IMR-90 (cell line): ENCODE data around the gene LDLRAD4. TPM values are rescaled to one million over a fixed set of nuclear protein-coding genes. Genes with fewer than 3 reads are reported as not detected.

Source experiments
- ATAC-seq: fragments of 200-7000 bp; cut with Tn5 transposase; 2 replicates; pipeline ENCODE4 v1.9.1; 2020; ENCODE audit warnings: low read depth, mild to moderate bottlenecking, moderate library complexity
- BruUV-seq: library from RNA; stranded (reverse); fragments of 400-500 nt; replicated peaks from 2 replicates; lab custom pipeline; 2021; lab: Mats Ljungman, UMichigan
- CTCF ChIA-PET: fragments of 300-600 bp; formaldehyde crosslinking; extraction: SDS; loops from one replicate; lab custom pipeline; 2021; ENCODE audit warnings: antibody characterized with exemption; lab: Yijun Ruan, JAX
- POLR2A ChIA-PET: fragments of 300-600 bp; sonication (Branson Sonifier 250); formaldehyde crosslinking; loops from one replicate; lab custom pipeline; 2022; ENCODE audit warnings: antibody characterized with exemption; ENCODE audit not compliant: unreplicated experiment; lab: Charles Lee
- DNase-seq: peaks from one replicate; pipeline ENCODE4 v3.0.0; 2013
- H2AFZ ChIP-seq: replicated peaks from 2 replicates; pipeline ENCODE3; 2013; ENCODE audit warnings: low read length, mild to moderate bottlenecking; ENCODE audit not compliant: poor library complexity
- H2AK5ac ChIP-seq: 2 replicates; pipeline ENCODE4 v1.6.1; 2013; ENCODE audit warnings: low read depth, low read length, inconsistent platforms
- H2AK9ac ChIP-seq: replicated peaks from 2 replicates; pipeline ENCODE3; 2013; ENCODE audit warnings: mild to moderate bottlenecking, low read depth, low read length, moderate library complexity; ENCODE audit not compliant: poor library complexity
- H2BK120ac ChIP-seq: 2 replicates; pipeline ENCODE4 v1.6.1; 2013; ENCODE audit warnings: low read depth, low read length, inconsistent platforms
- H2BK15ac ChIP-seq: 3 replicates; pipeline ENCODE4 v1.6.1; 2013; ENCODE audit warnings: low read depth, low read length, inconsistent platforms
- H2BK20ac ChIP-seq: 2 replicates; pipeline ENCODE4 v1.6.1; 2013; ENCODE audit warnings: low read depth, mild to moderate bottlenecking, inconsistent platforms, low read length, moderate library complexity
- H2BK5ac ChIP-seq: 2 replicates; pipeline ENCODE4 v1.6.1; 2013; ENCODE audit warnings: mild to moderate bottlenecking, low read depth, low read length, inconsistent platforms; ENCODE audit not compliant: poor library complexity, severe bottlenecking
- H3K14ac ChIP-seq: replicated peaks from 2 replicates; pipeline ENCODE4 v1.6.1; 2013; ENCODE audit warnings: low read depth, low read length, inconsistent platforms
- H3K18ac ChIP-seq: 2 replicates; pipeline ENCODE4 v1.6.1; 2013; ENCODE audit warnings: low read depth, low read length, control low read depth
- H3K23ac ChIP-seq: 2 replicates; pipeline ENCODE4 v1.6.1; 2013; ENCODE audit warnings: low read depth, low read length, inconsistent platforms
- H3K27ac ChIP-seq: 2 replicates; pipeline ENCODE4 v1.5.1; 2013; ENCODE audit warnings: mild to moderate bottlenecking, control low read depth, low read length; ENCODE audit not compliant: insufficient read depth
- H3K27me3 ChIP-seq: 2 replicates; pipeline ENCODE4 v1.6.1; 2013; ENCODE audit warnings: low read length; ENCODE audit not compliant: control insufficient read depth, insufficient read depth
- H3K36me3 ChIP-seq: 2 replicates; pipeline ENCODE4 v1.6.1; 2013; ENCODE audit warnings: low read length, mixed read lengths; ENCODE audit not compliant: control insufficient read depth, insufficient read depth
- H3K4ac ChIP-seq: 2 replicates; pipeline ENCODE4 v1.6.1; 2013; ENCODE audit warnings: low read depth, low read length, inconsistent platforms
- H3K4me1 ChIP-seq: 2 replicates; pipeline ENCODE4 v1.6.1; 2013; ENCODE audit warnings: low read length, mixed read lengths; ENCODE audit not compliant: control insufficient read depth, insufficient read depth
- H3K4me2 ChIP-seq: 2 replicates; pipeline ENCODE4 v1.6.1; 2013; ENCODE audit warnings: low read depth, mild to moderate bottlenecking, control low read depth, low read length, moderate library complexity
- H3K4me3 ChIP-seq: 2 replicates; pipeline ENCODE4 v1.5.1; 2013; ENCODE audit warnings: low read depth, mild to moderate bottlenecking, control low read depth, low read length, moderate library complexity; ENCODE audit not compliant: insufficient read depth
- H3K56ac ChIP-seq: 2 replicates; pipeline ENCODE4 v1.6.1; 2013; ENCODE audit warnings: low read length, inconsistent platforms; ENCODE audit not compliant: insufficient read depth; ENCODE audit errors: extremely low read depth
- H3K79me1 ChIP-seq, 2 experiments: 2 replicates each; pipeline ENCODE4 v1.6.1; 2013; ENCODE audit warnings: low read length in 2 of 2, inconsistent platforms in 1 of 2, low read depth in 1 of 2
- H3K9ac ChIP-seq: 2 replicates; pipeline ENCODE4 v1.6.1; 2013; ENCODE audit warnings: low read depth, low read length, control low read depth
- H3K9me1 ChIP-seq: 2 replicates; pipeline ENCODE4 v1.6.1; 2013; ENCODE audit warnings: low read length, inconsistent platforms; ENCODE audit not compliant: insufficient read depth
- H3K9me3 ChIP-seq: 2 replicates; pipeline ENCODE4 v1.6.1; 2013; ENCODE audit warnings: low read length; ENCODE audit not compliant: control insufficient read depth, insufficient read depth
- H4K20me1 ChIP-seq: 2 replicates; pipeline ENCODE4 v1.6.1; 2013; ENCODE audit warnings: low read length, inconsistent platforms; ENCODE audit not compliant: insufficient read depth
- H4K5ac ChIP-seq: 2 replicates; pipeline ENCODE4 v1.6.1; 2013; ENCODE audit warnings: mild to moderate bottlenecking, low read depth, low read length, control low read depth
- H4K8ac ChIP-seq, 2 experiments: 2 replicates each; pipeline ENCODE4 v1.6.1; 2013; ENCODE audit warnings: low read depth in 2 of 2, low read length in 2 of 2, control low read depth in 1 of 2, inconsistent platforms in 1 of 2
- H4K91ac ChIP-seq: 2 replicates; pipeline ENCODE4 v1.6.1; 2013; ENCODE audit warnings: low read depth, low read length, inconsistent platforms; ENCODE audit not compliant: insufficient read depth
- BHLHE40 ChIP-seq: fragments of 150-350 bp; IDR thresholded peaks from 2 replicates; pipeline ENCODE4 v1.6.1; 2016; ENCODE audit warnings: mild to moderate bottlenecking, low read depth, low read length
- CEBPB ChIP-seq: IDR thresholded peaks from 2 replicates; pipeline ENCODE4 v1.6.1; 2012; ENCODE audit warnings: low read depth, low read length, improper control_type of control experiment
- CHD1 ChIP-seq: IDR thresholded peaks from 2 replicates; pipeline ENCODE4 v1.6.1; 2012; ENCODE audit warnings: low read depth, low read length, improper control_type of control experiment
- FOS ChIP-seq: fragments of 150-350 bp; IDR thresholded peaks from 2 replicates; pipeline ENCODE4 v1.6.1; 2016; ENCODE audit warnings: low read depth, low read length
- MAFK ChIP-seq: IDR thresholded peaks from 2 replicates; pipeline ENCODE4 v1.6.1; 2012; ENCODE audit warnings: low read depth, low read length, improper control_type of control experiment
- MAZ ChIP-seq: IDR thresholded peaks from 2 replicates; pipeline ENCODE4 v1.6.1; 2012; ENCODE audit warnings: low read depth, mild to moderate bottlenecking, low read length, improper control_type of control experiment, moderate library complexity, borderline replicate concordance
- MXI1 ChIP-seq: IDR thresholded peaks from 2 replicates; pipeline ENCODE4 v1.6.1; 2012; ENCODE audit warnings: low read depth, mild to moderate bottlenecking, low read length, moderate library complexity, borderline replicate concordance
- NFE2L2 ChIP-seq: fragments of 150-350 bp; IDR thresholded peaks from 2 replicates; pipeline ENCODE4 v1.6.1; 2016; ENCODE audit warnings: low read depth, mild to moderate bottlenecking, low read length
- POLR2A ChIP-seq: IDR thresholded peaks from 2 replicates; pipeline ENCODE4 v1.6.1; 2012; ENCODE audit warnings: mild to moderate bottlenecking, low read depth, low read length
- RAD21 ChIP-seq: IDR thresholded peaks from 2 replicates; pipeline ENCODE4 v1.6.1; 2012; ENCODE audit warnings: low read length, improper control_type of control experiment
- RCOR1 ChIP-seq: IDR thresholded peaks from 2 replicates; pipeline ENCODE4 v1.6.1; 2012; ENCODE audit warnings: mild to moderate bottlenecking, low read length, improper control_type of control experiment; ENCODE audit not compliant: insufficient replicate concordance
- RFX5 ChIP-seq: IDR thresholded peaks from 2 replicates; pipeline ENCODE4 v1.8.0; 2012; ENCODE audit warnings: low read depth, mild to moderate bottlenecking, low read length, moderate library complexity
- SMC3 ChIP-seq: fragments of 150-350 bp; IDR thresholded peaks from 2 replicates; pipeline ENCODE4 v1.6.1; 2016; ENCODE audit warnings: low read depth, mild to moderate bottlenecking, antibody characterized with exemption, low read length, moderate library complexity
- WGBS, 2 experiments: methylation state at CpG; one replicate each; pipeline versions ENCODE4 v1.1.5 to v1.1.7; 2013; ENCODE audit warnings: missing lambda C conversion rate in 2 of 2; ENCODE audit not compliant: insufficient read length in 1 of 2; ENCODE audit errors: extremely low coverage in 2 of 2; 5-methylcytosine and 5-hydroxymethylcytosine counted together
- dilution Hi-C: fragments of 300-500 bp; cut with HindIII; formaldehyde crosslinking; loops from one replicate; pipeline ENCODE4 v1.14.3; 2018; ENCODE audit warnings: low sequenced_read_pairs; ENCODE audit not compliant: unreplicated experiment
- in situ Hi-C: fragments of 300-500 bp; cut with MboI; formaldehyde crosslinking; loops from 3 replicates; pipeline ENCODE4 v1.14.3; 2019; ENCODE audit warnings: low sequenced_read_pairs, inconsistent platforms, mixed read lengths
- intact Hi-C: fragments of 100-400 bp; cut with micrococcal nuclease; formaldehyde crosslinking; loops from 2 replicates; pipeline ENCODE4 v1.10.0; 2022
- polyA plus RNA-seq, 3 experiments: library from polyadenylated mRNA; depleted of rRNA; stranded (reverse); fragments of >200 nt; gene quantifications; 2 replicates each; pipeline ENCODE4 v1.2.3, GENCODE V29; 2012; ENCODE audit warnings: low replicate concordance in 1 of 3
- total RNA-seq: library from RNA; depleted of rRNA; stranded (reverse); fragments of >200 nt; gene quantifications from 2 replicates; pipeline ENCODE4 v1.2.3, GENCODE V29; 2012
- TF ChIP-seq, protein P1 (sequence below): fragments of 150-350 bp; IDR thresholded peaks from 2 replicates; pipeline ENCODE4 v1.6.1; 2017; ENCODE audit warnings: mild to moderate bottlenecking, antibody characterized with exemption, low read length, low read depth
- TF ChIP-seq, protein P2 (sequence below): conservative IDR thresholded peaks from 2 replicates; pipeline ENCODE4 v1.5.1; 2012; ENCODE audit warnings: mild to moderate bottlenecking, low read depth, low read length, improper control_type of control experiment
- TF ChIP-seq, protein P3 (sequence below): fragments of 150-350 bp; IDR thresholded peaks from 2 replicates; pipeline ENCODE4 v1.6.1; 2016; ENCODE audit warnings: low read depth, mild to moderate bottlenecking, low read length, moderate library complexity, borderline replicate concordance

LDLRAD4 gene
- total and polyA plus RNA-seq, 2 of the 4 experiments (the other 2 are of a cell fraction), result not detected

DNA sequence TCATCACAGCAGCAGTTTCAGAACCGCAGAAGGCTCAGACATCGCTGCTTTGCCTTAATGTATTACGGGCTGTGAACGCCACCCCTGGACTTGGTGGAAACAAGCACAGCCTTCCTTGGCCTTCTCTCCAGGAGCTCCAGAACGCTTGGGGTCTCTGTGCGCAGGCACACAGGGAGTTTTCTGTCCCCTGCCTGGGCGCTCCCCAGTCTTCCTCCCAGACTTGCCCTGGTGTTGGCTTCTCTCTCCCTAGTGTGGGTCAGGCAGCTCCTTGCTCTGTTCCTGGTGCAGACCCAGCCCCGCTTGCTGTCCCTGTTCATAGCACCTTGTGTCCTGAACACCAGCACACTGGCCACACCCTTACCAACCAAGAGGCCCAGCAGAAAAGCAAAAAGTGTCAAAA, 404.2 kb downstream of the LDLRAD4 start:
- Histone ChIP-seq H3K18ac (no peak overlapping the region), H4K8ac (no peak overlapping the region), H2BK20ac (no peak overlapping the region), H3K27ac (no peak overlapping the region), H4K91ac (no peak overlapping the region), H3K9ac (no peak overlapping the region), H3K56ac (no peak overlapping the region), H3K79me1 (no peaks in the 10 kb centered on the region), H2AK5ac (no peak overlapping the region), H3K9me1 (no peaks in the 10 kb centered on the region), H2AK9ac (no peak overlapping the region), H3K4ac (no peak overlapping the region), H3K4me3 (no peak overlapping the region), H2AFZ (no peak overlapping the region), H2BK120ac (no peak overlapping the region), H4K20me1 (no peaks in the 10 kb centered on the region), H3K23ac (no peak overlapping the region), H3K36me3 (no peaks in the 10 kb centered on the region), H3K14ac (no peak overlapping the region), H3K4me2 (no peak overlapping the region), H4K5ac (no peak overlapping the region), H2BK5ac (no peak overlapping the region), H3K27me3 (peaks cover 14% of the 10 kb centered on the region), H2BK15ac (no peak overlapping the region), H3K9me3 (no peaks in the 10 kb centered on the region), H3K4me1 (no peaks in the 10 kb centered on the region)
- intact Hi-C loops (no loop called here), dilution Hi-C loops (no loop called here), in situ Hi-C loops (no loop called here)
- DNase-seq (no peak), ATAC-seq (no peak)
- ChIA-PET CTCF (no interaction called here), POLR2A (no interaction called here)
- 70% methylated on average over 2 of the region's 8 CpGs; no CpG with 5 or more reads in 1 of the 2 experiments for WGBS, 2 experiments
- TF ChIP-seq RAD21 (no peak), CHD1 (no peak), MXI1 (no peak), MAFK (no peak), NFE2L2 (no peak), SMC3 (no peak), CEBPB (no peak), RCOR1 (no peak), POLR2A (no peak), MAZ (no peak), BHLHE40 (no peak), FOS (no peak), RFX5 (no peak)
- TF ChIP-seq, protein P1, sequence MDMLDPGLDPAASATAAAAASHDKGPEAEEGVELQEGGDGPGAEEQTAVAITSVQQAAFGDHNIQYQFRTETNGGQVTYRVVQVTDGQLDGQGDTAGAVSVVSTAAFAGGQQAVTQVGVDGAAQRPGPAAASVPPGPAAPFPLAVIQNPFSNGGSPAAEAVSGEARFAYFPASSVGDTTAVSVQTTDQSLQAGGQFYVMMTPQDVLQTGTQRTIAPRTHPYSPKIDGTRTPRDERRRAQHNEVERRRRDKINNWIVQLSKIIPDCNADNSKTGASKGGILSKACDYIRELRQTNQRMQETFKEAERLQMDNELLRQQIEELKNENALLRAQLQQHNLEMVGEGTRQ, result no peak
- TF ChIP-seq, protein P2, sequence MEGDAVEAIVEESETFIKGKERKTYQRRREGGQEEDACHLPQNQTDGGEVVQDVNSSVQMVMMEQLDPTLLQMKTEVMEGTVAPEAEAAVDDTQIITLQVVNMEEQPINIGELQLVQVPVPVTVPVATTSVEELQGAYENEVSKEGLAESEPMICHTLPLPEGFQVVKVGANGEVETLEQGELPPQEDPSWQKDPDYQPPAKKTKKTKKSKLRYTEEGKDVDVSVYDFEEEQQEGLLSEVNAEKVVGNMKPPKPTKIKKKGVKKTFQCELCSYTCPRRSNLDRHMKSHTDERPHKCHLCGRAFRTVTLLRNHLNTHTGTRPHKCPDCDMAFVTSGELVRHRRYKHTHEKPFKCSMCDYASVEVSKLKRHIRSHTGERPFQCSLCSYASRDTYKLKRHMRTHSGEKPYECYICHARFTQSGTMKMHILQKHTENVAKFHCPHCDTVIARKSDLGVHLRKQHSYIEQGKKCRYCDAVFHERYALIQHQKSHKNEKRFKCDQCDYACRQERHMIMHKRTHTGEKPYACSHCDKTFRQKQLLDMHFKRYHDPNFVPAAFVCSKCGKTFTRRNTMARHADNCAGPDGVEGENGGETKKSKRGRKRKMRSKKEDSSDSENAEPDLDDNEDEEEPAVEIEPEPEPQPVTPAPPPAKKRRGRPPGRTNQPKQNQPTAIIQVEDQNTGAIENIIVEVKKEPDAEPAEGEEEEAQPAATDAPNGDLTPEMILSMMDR, result no peak
- TF ChIP-seq, protein P3, sequence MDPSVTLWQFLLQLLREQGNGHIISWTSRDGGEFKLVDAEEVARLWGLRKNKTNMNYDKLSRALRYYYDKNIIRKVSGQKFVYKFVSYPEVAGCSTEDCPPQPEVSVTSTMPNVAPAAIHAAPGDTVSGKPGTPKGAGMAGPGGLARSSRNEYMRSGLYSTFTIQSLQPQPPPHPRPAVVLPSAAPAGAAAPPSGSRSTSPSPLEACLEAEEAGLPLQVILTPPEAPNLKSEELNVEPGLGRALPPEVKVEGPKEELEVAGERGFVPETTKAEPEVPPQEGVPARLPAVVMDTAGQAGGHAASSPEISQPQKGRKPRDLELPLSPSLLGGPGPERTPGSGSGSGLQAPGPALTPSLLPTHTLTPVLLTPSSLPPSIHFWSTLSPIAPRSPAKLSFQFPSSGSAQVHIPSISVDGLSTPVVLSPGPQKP, result no peak
- BruUV-seq, result no TSS peak
